ENCODE results near the gene ACVR1B.

DNA sequence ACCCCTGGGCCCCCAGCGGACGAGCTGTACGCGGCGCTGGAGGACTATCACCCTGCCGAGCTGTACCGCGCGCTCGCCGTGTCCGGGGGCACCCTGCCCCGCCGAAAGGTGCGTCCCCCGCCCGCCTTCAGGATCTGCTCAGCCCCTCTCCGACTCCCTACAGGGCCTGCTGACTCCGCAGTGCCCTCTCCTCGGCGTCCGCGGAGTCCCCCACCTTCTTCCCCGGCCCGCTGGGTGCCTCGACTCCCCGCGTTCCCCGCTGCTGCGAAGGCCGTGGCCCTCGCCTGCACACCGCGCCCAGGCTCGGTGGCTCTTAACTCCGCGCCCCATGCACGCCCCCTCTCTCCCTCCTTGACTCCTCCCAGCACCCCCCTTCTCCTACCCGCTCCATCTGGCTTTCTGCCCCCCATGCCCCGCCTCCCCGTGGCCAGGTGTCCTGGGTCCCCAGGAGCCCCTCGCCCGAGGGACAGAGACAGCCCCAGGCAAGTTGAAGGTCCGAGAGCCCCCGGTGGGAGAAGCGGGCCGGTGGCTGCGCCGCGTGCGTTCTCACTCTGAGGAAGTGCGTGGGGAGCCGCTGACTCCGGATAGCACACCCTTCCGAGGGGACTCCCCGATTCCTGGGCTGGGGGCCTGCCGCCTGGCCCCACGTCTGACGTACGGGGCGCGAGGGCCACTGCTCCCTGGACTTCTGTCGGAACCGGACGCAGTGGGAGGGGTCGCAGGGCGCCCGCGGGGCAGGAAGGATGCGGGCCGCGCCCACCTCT, 55.8 kb downstream of the ACVR1B start:
- no peak for TF ChIP-seq EZH2 (IDR thresholded peaks at IDR 0.05; ENCODE audit: borderline replicate concordance, insufficient read depth, low read depth, low read length, poor library complexity, severe bottlenecking)
- TF ChIP-seq CTCF (IDR thresholded peaks at IDR 0.05) = no peak

Measured in B cell (primary cell).